Neural cell (in vitro differentiated cells): Measurements from ENCODE around the gene SDK2.

Experiments
- EP300 ChIP-seq: fragments of 450-650 bp; conservative IDR thresholded peaks from 2 replicates; pipeline ENCODE4 v1.6.1; 2014; ENCODE audit warnings: antibody characterized with exemption, mild to moderate bottlenecking, moderate library complexity; ENCODE audit not compliant: poor library complexity, severe bottlenecking
- EZH2 ChIP-seq: fragments of 200-600, 300-800 bp; shearing (Covaris generic), sonication (generic); IDR thresholded peaks from 2 replicates; pipeline ENCODE4 v1.6.1; 2014; ENCODE audit warnings: antibody characterized with exemption, low read length, borderline replicate concordance, mild to moderate bottlenecking; ENCODE audit not compliant: insufficient read depth, poor library complexity, severe bottlenecking
- POLR2AphosphoS5 ChIP-seq: IDR thresholded peaks from 2 replicates; pipeline ENCODE4 v1.6.1; 2012
- RAD21 ChIP-seq: fragments of 450-650 bp; conservative IDR thresholded peaks from 2 replicates; pipeline ENCODE4 v1.6.1; 2014; ENCODE audit warnings: antibody characterized with exemption, mild to moderate bottlenecking, moderate library complexity
- TF ChIP-seq, protein P1 (sequence below): fragments of 450-650 bp; IDR thresholded peaks from 2 replicates; pipeline ENCODE4 v1.5.1; 2014; ENCODE audit warnings: antibody characterized with exemption, mild to moderate bottlenecking, moderate library complexity; ENCODE audit not compliant: poor library complexity, severe bottlenecking

DNA sequence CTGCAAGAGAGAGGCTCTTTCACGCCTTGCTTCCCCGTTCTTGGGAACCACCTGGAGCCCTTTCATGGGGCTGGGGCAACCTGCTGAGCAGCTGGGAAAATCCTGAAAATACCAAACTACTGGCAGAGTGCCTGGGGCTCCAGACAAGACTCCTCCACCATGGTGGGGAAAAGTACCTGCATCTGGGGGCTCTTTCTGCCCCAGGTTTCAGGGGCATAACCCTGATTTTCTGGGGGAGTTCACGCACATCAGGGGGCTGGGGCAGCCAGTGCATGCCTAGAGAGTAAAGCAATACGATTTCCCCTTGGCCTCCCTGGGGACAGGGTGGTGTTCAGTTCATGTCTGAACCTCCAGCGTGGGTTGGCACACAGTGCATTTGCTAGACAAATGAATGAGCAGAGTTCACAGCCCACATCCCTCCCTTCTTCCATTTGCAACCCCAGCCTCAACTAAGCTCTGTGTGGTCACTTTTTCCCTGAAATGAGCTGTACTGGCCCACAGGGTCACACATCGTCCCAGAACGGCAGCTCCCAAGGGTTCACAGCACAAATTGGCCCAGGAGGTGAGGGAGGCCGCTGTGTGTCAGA lies 327.2 kb downstream of the SDK2 start:
- TF ChIP-seq, protein P1, sequence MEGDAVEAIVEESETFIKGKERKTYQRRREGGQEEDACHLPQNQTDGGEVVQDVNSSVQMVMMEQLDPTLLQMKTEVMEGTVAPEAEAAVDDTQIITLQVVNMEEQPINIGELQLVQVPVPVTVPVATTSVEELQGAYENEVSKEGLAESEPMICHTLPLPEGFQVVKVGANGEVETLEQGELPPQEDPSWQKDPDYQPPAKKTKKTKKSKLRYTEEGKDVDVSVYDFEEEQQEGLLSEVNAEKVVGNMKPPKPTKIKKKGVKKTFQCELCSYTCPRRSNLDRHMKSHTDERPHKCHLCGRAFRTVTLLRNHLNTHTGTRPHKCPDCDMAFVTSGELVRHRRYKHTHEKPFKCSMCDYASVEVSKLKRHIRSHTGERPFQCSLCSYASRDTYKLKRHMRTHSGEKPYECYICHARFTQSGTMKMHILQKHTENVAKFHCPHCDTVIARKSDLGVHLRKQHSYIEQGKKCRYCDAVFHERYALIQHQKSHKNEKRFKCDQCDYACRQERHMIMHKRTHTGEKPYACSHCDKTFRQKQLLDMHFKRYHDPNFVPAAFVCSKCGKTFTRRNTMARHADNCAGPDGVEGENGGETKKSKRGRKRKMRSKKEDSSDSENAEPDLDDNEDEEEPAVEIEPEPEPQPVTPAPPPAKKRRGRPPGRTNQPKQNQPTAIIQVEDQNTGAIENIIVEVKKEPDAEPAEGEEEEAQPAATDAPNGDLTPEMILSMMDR: no peak
- TF ChIP-seq POLR2AphosphoS5 (no peak), EP300 (no peak), RAD21 (no peak), EZH2 (no peak)
